Suprapubic skin (tissue), 4 donors: ENCODE measurements around the gene NEK6.

Source experiments
- CTCF ChIP-seq, 2 donors: fragments of 200-600 bp in 1 of 2; fragments of 450-650 bp in 1 of 2; sonication (generic) in 1 of 2; IDR thresholded peaks; one replicate each; pipeline ENCODE4 v1.5.1; 2016 to 2019; ENCODE audit warnings: antibody characterized with exemption in 2 of 2, mild to moderate bottlenecking in 1 of 2, moderate library complexity in 1 of 2
- POLR2A ChIP-seq, 2 donors: fragments of 450-650 bp; IDR thresholded peaks; one replicate each; pipeline ENCODE4 v1.6.1; 2017; ENCODE audit warnings: antibody characterized with exemption in 2 of 2, mild to moderate bottlenecking in 2 of 2, moderate library complexity in 2 of 2
- POLR2AphosphoS5 ChIP-seq, 3 donors: sonication (generic); formaldehyde crosslinking; IDR thresholded peaks; one replicate each; pipeline ENCODE4 v1.6.1; 2017; ENCODE audit warnings: antibody characterized with exemption in 3 of 3

- TF ChIP-seq CTCF (IDR thresholded peaks at IDR 0.05) (no peak), POLR2A (IDR thresholded peaks at IDR 0.05) (no peak), POLR2AphosphoS5 (IDR thresholded peaks at IDR 0.05) (no peak)
These were observed 32.4 kb downstream of the NEK6 start for GRCh38 chr9:124290053-124290591.
